GM19240 (cell line): Measurements from ENCODE around the gene RXFP3.
"Not testable (repeated sequence)": the region's sequence is repeated elsewhere in the genome, so short reads cannot be mapped to it uniquely, and the experiment has no call there.

ENCODE experiments used
- DNase-seq: peaks from one replicate; pipeline ENCODE4 v3.0.0; 2011; ENCODE audit warnings: low spot score; ENCODE audit not compliant: insufficient read length

Gene RXFP3

DNA sequence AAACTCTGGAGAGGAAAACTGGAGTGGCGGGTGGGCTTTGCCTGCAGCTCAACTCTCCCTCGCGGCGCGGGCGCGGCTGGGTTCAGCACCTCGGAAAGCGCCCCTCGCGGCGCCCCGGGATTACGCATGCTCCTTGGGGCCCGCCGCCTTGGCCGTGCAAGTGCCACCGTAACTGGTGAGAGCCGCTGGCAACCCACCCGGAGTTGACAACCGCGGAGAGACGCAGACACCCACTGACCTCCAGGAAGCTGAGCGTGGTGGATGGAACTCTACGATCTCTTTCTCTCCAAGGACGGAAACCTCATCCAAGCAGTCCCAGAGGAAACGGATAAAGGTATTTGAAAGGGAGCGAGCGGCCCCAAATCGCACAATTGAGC lies 194 bp upstream of the RXFP3 start:
- DNase-seq, result peak; percentile 45

GRCh38 chr5:33937017-33937706 lies 976 bp downstream of the RXFP3 start:
- DNase-seq, result no peak

DNA sequence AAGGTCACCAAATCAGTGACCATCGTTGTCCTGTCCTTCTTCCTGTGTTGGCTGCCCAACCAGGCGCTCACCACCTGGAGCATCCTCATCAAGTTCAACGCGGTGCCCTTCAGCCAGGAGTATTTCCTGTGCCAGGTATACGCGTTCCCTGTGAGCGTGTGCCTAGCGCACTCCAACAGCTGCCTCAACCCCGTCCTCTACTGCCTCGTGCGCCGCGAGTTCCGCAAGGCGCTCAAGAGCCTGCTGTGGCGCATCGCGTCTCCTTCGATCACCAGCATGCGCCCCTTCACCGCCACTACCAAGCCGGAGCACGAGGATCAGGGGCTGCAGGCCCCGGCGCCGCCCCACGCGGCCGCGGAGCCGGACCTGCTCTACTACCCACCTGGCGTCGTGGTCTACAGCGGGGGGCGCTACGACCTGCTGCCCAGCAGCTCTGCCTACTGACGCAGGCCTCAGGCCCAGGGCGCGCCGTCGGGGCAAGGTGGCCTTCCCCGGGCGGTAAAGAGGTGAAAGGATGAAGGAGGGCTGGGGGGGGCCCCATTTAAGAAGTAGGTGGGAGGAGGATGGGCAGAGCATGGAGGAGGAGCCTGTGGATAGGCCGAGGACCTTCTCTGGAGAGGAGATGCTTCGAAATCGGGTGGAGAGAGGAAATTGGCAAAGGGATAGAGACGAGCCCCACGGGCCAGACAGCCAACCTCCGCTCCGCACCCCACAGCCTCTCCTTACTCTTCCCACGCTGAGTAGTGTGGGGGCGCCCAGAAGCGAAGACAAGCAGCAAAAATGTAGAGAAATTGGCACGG lies 1.7 kb downstream of the RXFP3 start:
- DNase-seq, result no peak

GRCh38 chr5:33938507-33938796 lies 2.3 kb downstream of the RXFP3 start:
- DNase-seq, result no peak

DNA sequence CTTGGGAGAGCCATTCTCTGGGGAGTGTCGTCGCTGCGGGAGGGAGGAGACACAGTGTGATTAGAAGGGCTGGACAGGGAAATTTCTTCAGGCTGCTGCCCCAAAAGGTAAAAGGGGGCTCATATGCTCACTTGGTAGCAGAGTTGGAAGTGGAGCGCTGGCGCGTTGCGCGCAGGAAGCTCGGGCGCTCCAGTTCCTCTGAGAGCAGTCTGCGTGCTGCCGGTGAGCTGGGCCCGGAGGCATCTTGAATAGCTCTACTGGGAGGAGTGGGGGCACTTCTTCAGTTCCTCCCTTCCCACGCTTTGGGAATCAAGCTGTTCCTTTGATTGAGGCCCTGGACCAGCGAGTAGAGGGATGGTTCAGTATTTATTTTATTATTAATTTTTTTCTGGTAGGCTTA lies 2.7 kb downstream of the RXFP3 start:
- no peak for DNase-seq

- DNase-seq, result no peak
Measured at GRCh38 chr5:33939556-33940262, 3.5 kb downstream of the RXFP3 start.

DNA sequence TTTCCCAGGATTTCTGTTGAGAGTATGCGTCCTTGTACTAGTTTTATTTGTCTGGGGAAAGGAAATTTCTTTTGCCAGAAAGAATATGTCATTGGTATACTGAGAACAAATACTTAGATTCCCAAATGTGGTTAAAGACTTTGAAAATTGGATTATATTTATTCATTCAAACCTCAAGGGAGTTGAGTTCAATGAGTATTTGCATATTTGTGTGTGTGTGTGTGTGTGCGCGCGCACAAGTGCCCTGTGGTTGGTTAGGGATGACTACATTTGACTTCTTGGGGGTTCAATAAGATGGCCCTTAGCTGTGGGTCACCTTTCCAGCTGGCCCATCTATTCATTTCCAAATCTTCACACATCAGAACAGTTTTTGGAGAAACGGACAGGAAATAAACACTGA lies 4.9 kb downstream of the RXFP3 start:
- DNase-seq, result no peak

GRCh38 chr5:33944543-33945132 lies 8.5 kb downstream of the RXFP3 start:
- DNase-seq, result no peak

DNA sequence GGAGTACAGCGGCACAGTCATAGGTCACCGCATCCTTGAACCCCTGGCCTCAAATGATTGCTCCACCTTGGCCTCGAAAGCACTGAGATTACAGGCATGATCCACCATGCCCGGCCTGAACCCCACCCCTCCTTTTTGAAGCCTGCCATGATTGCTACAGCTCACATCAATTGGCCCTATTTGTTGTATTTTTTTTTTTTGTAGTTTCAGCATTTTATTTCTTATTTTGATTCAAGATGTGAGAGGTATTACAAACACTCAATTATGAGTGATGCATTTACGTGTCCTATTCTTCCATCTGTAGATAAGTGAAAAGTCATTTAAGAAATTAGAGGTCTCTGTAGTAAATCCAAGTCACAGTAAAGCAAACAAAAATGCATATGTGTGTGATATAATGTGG lies 16.0 kb downstream of the RXFP3 start:
- not testable (repeated sequence) for DNase-seq

GRCh38 chr5:33957577-33958150 lies 21.5 kb downstream of the RXFP3 start:
- DNase-seq, result no peak

- DNase-seq, result no peak
Measured at GRCh38 chr5:33958176-33958575, 22.0 kb downstream of the RXFP3 start.

DNA sequence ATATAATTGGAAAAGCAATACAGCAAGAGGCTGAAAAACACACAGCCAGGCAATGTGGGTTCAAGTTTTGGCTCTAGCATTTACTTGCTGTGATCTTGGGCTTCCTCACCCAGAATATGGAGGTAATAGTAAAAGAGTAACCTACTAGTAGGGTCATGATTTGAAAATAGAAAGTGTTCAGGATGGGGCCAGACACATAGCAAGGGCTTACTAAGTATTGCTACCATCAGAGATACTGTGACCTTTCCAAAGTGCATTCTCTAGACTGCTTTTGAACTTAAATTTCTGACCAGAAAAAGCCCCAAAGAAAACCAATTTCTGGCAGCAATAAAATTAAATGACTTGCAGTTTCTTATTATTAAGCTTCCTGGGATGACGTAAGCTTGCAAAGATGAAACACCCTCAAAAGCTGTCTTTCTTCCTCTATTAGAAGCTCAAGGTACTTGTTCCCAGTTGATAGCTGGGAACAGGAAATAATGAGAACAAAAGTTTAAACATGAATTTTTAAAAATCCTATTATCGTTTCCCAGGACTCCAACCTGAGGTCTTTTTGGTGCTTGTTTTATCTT lies 28.0 kb downstream of the RXFP3 start:
- DNase-seq, result no peak

DNA sequence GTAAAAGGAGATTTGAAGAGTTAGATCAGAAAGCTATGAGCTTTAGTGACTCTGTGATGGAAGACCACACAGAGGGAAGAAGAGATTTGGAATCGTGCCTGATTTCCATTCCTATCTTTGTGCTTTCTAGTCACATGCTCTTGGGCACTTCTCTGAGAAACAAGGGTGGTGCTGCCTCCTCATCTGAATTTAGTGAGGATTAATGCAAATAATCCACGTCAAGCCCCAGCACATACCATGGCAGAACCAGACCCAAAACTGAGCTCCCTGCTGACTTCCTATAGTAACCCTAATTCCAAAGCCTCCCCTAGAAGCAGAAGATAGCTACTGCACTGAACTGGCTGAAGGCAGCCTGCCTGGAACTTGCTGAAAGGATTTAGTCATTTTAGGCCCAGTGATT lies 30.6 kb downstream of the RXFP3 start:
- no peak for DNase-seq

DNA sequence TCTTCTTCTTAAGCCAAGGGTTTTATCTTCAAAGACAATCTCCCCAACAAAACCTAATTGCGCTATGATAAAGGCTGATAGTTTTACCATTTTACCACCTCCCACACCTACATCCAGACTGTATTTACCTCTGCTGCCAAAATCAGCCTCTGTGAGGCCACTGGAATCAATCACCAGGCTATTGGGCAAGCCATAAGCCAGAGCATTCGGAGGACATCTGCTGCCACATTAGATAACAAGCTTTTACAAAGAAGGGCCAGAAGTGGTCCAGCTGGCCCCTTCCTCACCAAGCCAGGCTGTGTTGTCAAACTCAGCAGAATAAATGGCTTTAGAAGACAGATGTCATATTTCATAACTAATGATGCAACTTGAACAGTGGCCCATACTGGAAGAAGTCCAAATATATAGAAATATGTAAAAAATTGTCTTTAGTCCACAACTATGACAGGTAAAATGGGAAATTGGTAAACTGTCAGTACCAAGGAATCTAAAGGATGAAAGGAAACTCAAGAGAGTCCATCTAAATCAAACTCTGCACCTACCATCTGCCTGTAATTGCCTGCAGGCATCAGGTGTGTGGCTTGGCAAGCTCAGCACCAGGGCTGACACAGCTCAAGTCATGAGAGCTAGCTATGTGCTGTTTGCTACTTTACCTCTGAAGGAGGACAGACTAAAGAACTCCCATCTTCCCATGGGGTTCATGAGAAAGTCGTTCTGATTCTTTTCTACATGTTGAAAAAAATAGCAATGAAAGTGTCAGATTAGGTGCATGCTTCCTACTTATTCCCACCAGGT lies 32.2 kb downstream of the RXFP3 start:
- no peak for DNase-seq

GRCh38 chr5:33969572-33970452 lies 33.6 kb downstream of the RXFP3 start:
- DNase-seq, result peak; percentile 50

DNA sequence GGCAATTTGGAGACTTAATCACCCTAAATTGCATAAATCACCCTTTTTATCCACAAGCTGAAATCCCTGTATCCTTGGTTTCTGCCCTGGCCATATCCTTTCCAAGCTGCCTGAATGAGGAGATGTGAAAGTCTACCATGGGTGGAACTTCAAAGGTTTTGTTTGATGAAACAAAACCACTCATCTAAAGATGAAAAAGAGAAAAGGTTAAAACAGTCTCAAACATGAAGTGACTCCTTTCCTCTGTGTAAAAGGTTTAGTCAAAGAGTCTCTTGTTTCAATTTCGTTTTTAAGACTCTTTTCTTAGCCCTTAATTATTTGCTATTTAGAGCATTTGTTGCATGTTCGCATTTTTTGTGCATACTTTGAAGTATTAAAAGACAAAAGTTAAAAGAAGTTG lies 37.1 kb downstream of the RXFP3 start:
- no peak for DNase-seq

GRCh38 chr5:33975852-33976251 lies 39.7 kb downstream of the RXFP3 start:
- DNase-seq, result no peak

DNA sequence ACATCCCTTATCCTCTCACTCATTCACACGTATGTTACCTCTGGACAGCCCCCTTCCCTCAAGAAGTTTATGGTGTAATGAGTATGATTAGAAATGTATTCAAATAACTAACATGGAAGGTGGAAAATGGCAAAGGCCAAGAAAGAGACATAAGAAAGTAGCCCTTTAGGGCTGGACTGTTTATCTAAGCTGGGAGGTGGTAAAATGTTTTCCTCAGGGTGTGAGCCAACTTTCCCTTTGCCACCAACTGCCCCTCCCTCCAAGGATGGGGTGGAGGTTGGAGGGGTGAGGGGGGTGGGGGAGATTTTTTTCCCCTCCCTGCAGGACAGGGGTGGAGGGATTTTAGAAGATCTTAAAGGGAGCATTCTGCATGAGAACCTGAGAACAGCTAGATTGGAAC lies 40.1 kb downstream of the RXFP3 start:
- no peak for DNase-seq

- no peak for DNase-seq
Measured at GRCh38 chr5:33978306-33978705, 42.1 kb downstream of the RXFP3 start.

GRCh38 chr5:33980030-33980429 lies 43.8 kb downstream of the RXFP3 start:
- no peak for DNase-seq
